ENCODE data around the gene TSNAXIP1.

DNA sequence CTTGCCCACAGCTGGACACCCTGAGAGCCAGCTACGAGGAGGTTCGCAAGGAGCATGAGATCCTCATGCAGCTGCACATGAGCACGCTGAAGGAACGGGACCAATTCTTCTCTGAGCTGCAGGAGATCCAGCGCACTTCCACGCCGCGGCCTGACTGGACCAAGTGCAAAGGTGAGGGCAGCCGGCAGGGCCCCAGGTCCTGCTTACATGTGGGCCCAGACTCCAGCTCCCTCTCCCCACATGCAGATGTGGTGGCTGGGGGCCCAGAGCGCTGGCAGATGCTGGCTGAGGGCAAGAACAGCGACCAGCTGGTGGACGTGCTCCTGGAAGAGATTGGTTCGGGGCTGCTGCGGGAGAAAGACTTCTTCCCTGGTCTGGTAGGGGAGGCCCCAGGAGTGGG is 19.2 kb downstream of the TSNAXIP1 start:
- TF ChIP-seq EP300 (IDR thresholded peaks at IDR 0.05; ENCODE audit: borderline replicate concordance) (no peak), FOXM1 (IDR thresholded peaks at IDR 0.05; ENCODE audit: borderline replicate concordance, low read depth) (no peak), TEAD4 (IDR thresholded peaks at IDR 0.05) (no peak), YY1 (IDR thresholded peaks at IDR 0.05; ENCODE audit: low read depth) (no peak), RAD21 (IDR thresholded peaks at IDR 0.05; ENCODE audit: low read depth) (no peak), TAF1 (IDR thresholded peaks at IDR 0.05; ENCODE audit: low read depth) (no peak), CREB1 (IDR thresholded peaks at IDR 0.05; ENCODE audit: low read depth) (no peak), EGR1 (IDR thresholded peaks at IDR 0.05) (no peak), ZBTB7A (IDR thresholded peaks at IDR 0.05; ENCODE audit: low read depth) (no peak), CEBPB (IDR thresholded peaks at IDR 0.05) (no peak)
- TF ChIP-seq, protein P1, sequence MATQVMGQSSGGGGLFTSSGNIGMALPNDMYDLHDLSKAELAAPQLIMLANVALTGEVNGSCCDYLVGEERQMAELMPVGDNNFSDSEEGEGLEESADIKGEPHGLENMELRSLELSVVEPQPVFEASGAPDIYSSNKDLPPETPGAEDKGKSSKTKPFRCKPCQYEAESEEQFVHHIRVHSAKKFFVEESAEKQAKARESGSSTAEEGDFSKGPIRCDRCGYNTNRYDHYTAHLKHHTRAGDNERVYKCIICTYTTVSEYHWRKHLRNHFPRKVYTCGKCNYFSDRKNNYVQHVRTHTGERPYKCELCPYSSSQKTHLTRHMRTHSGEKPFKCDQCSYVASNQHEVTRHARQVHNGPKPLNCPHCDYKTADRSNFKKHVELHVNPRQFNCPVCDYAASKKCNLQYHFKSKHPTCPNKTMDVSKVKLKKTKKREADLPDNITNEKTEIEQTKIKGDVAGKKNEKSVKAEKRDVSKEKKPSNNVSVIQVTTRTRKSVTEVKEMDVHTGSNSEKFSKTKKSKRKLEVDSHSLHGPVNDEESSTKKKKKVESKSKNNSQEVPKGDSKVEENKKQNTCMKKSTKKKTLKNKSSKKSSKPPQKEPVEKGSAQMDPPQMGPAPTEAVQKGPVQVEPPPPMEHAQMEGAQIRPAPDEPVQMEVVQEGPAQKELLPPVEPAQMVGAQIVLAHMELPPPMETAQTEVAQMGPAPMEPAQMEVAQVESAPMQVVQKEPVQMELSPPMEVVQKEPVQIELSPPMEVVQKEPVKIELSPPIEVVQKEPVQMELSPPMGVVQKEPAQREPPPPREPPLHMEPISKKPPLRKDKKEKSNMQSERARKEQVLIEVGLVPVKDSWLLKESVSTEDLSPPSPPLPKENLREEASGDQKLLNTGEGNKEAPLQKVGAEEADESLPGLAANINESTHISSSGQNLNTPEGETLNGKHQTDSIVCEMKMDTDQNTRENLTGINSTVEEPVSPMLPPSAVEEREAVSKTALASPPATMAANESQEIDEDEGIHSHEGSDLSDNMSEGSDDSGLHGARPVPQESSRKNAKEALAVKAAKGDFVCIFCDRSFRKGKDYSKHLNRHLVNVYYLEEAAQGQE (IDR thresholded peaks at IDR 0.05; ENCODE audit: low read depth) = no peak
- TF ChIP-seq, protein P2, sequence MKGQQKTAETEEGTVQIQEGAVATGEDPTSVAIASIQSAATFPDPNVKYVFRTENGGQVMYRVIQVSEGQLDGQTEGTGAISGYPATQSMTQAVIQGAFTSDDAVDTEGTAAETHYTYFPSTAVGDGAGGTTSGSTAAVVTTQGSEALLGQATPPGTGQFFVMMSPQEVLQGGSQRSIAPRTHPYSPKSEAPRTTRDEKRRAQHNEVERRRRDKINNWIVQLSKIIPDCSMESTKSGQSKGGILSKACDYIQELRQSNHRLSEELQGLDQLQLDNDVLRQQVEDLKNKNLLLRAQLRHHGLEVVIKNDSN (IDR thresholded peaks at IDR 0.05) = no peak

Measured in Ishikawa (cell line).